ENCODE measurements around the gene PCDH12.

The PCDH12 gene

DNA sequence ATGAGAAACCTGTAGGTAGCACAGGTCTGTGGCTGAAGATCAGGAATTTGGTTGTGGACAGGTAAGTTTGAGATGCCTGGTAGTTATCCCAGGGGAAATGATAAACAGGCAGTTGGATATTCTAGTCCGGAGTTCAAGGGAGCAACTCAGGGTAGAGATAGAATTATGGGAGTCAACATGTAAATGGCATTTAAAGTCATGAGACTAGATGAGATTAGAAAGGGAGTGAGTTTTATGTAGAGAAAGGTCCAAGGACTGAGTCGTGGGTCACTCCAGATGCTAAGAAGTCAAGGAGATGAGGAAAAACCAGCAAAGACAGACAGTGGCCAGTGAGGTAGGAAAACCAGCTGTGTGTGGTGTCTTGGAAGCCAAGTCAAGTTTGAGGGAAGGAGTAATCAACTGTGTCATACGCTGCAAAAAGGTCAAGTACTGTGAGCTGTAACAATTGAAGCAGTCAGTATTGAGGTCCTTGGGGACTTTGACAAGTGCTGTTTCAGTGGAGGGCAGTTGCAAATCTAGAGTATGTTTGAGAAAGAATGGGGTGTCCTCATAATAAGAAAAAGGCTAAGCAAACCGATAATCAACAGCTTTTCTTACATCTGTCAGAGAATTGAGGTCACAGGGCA lies 36.6 kb upstream of the PCDH12 start:
- TF ChIP-seq TAF1 (IDR thresholded peaks at IDR 0.05; ENCODE audit: borderline replicate concordance, insufficient read depth, low read length): no peak
- TF ChIP-seq, protein P1, sequence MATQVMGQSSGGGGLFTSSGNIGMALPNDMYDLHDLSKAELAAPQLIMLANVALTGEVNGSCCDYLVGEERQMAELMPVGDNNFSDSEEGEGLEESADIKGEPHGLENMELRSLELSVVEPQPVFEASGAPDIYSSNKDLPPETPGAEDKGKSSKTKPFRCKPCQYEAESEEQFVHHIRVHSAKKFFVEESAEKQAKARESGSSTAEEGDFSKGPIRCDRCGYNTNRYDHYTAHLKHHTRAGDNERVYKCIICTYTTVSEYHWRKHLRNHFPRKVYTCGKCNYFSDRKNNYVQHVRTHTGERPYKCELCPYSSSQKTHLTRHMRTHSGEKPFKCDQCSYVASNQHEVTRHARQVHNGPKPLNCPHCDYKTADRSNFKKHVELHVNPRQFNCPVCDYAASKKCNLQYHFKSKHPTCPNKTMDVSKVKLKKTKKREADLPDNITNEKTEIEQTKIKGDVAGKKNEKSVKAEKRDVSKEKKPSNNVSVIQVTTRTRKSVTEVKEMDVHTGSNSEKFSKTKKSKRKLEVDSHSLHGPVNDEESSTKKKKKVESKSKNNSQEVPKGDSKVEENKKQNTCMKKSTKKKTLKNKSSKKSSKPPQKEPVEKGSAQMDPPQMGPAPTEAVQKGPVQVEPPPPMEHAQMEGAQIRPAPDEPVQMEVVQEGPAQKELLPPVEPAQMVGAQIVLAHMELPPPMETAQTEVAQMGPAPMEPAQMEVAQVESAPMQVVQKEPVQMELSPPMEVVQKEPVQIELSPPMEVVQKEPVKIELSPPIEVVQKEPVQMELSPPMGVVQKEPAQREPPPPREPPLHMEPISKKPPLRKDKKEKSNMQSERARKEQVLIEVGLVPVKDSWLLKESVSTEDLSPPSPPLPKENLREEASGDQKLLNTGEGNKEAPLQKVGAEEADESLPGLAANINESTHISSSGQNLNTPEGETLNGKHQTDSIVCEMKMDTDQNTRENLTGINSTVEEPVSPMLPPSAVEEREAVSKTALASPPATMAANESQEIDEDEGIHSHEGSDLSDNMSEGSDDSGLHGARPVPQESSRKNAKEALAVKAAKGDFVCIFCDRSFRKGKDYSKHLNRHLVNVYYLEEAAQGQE (IDR thresholded peaks at IDR 0.05; ENCODE audit: insufficient read depth in 1 of 2, low read depth in 2 of 2, low read length in 2 of 2): no peak
- no peak for TF ChIP-seq SIN3A (IDR thresholded peaks at IDR 0.05; ENCODE audit: borderline replicate concordance, insufficient read depth, low read length)
- no peak for TF ChIP-seq FOXP2 (optimal IDR thresholded peaks at IDR 0.05; ENCODE audit: borderline replicate concordance, extremely low read depth, extremely low read length, insufficient read depth)
- no peak for TF ChIP-seq POLR2AphosphoS5 (IDR thresholded peaks at IDR 0.05; ENCODE audit: low read depth, low read length)

DNA sequence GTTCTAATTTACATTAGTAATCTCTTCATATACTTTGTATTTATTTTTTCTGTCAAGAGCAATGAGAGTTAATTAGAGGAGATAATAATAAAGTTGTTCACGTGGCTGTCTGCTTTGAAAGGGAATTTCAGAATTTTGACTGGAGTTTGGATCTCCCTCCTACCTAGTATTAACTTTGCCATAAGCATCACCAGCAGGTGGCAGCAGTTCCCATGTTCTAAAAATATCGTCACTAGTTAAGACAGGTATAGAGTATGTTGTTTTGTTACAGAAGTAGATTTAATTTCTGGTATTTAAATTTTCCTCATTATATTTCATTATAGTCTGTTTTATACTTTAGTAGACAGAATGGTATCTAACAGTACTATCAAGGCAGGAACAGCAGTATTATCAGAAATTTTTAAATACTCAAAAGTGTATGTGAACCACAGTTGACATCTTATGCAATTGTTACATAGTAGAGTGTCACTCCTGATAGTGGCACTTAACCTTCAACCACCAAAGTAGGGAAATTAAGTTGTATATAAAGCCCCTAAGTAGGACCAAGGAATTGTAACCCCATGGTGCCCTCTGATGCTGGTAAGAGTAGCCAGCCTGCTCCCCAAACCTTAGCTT lies 34.5 kb upstream of the PCDH12 start:
- TF ChIP-seq FOXP2 (optimal IDR thresholded peaks at IDR 0.05; ENCODE audit: borderline replicate concordance, extremely low read depth, extremely low read length, insufficient read depth): no peak

DNA sequence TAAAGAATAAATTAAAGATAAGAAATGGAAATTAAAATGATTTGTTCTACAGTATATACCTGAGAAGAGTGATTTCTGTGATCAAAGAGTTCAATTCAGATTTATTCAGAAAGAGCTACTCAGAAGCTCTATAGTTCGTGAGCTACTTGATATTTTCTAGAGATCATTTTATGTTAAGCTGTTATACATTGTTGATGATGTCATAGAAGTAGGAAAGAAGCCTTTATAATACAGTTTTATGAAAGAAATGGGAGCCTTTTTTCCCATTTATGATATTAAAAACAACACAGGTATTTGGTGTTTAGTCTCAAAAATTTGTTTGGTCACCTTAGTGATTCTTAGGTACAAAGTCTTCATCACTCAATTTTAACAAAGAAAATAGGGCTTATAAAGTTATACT lies 31.7 kb upstream of the PCDH12 start:
- TF ChIP-seq TAF1 (IDR thresholded peaks at IDR 0.05; ENCODE audit: borderline replicate concordance, insufficient read depth, low read length) (no peak), POLR2AphosphoS5 (IDR thresholded peaks at IDR 0.05; ENCODE audit: low read depth, low read length) (no peak), SIN3A (IDR thresholded peaks at IDR 0.05; ENCODE audit: borderline replicate concordance, insufficient read depth, low read length) (no peak), FOXP2 (optimal IDR thresholded peaks at IDR 0.05; ENCODE audit: borderline replicate concordance, extremely low read depth, extremely low read length, insufficient read depth) (no peak)
- TF ChIP-seq, protein P1 (IDR thresholded peaks at IDR 0.05; ENCODE audit: insufficient read depth in 1 of 2, low read depth in 2 of 2, low read length in 2 of 2): no peak

DNA sequence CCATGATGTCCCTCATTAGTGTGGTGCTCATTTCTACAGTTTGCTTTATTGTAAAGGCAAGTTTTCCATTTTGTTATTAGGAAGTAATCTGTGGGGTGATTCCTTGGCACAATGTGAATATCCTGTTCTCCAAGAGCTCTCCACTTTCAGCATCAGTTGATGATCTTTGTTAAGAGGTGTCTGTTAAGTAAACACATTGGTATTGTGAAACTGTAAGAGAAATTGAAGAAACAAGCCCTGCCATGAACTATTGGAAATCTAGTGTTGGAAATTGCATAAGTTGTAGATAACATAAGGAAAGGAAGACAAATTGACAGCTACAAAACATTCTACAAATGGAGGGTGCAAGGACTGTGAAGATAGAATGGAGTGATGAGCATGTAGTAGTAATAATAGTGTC lies 28.1 kb upstream of the PCDH12 start:
- TF ChIP-seq POLR2AphosphoS5 (IDR thresholded peaks at IDR 0.05; ENCODE audit: low read depth, low read length) (no peak), FOXP2 (optimal IDR thresholded peaks at IDR 0.05; ENCODE audit: borderline replicate concordance, extremely low read depth, extremely low read length, insufficient read depth) (no peak)
- TF ChIP-seq, protein P1 (IDR thresholded peaks at IDR 0.05; ENCODE audit: insufficient read depth in 1 of 2, low read depth in 2 of 2, low read length in 2 of 2): no peak

DNA sequence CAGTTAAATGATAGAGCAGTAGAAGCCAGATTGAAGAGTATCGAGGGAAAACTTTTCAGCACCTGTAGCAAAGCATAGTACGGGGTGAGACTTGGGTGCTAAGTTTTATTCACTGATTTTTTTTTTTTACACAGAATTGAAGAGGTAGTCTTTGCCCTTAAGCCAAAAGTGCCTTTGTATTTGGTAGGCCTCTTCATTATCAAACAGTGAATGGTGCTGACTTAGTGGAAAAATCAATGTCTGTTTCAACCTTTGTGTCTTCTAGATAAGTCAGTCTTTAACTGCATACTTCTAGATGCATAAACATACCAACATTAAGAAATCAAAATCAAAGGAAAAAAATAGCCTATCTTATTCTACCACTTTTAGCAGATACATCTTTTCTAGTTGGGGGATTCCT lies 24.6 kb upstream of the PCDH12 start:
- TF ChIP-seq FOXP2 (optimal IDR thresholded peaks at IDR 0.05; ENCODE audit: borderline replicate concordance, extremely low read depth, extremely low read length, insufficient read depth) (no peak), POLR2AphosphoS5 (IDR thresholded peaks at IDR 0.05; ENCODE audit: low read depth, low read length) (no peak), TAF1 (IDR thresholded peaks at IDR 0.05; ENCODE audit: borderline replicate concordance, insufficient read depth, low read length) (no peak), SIN3A (IDR thresholded peaks at IDR 0.05; ENCODE audit: borderline replicate concordance, insufficient read depth, low read length) (no peak)
- TF ChIP-seq, protein P1 (IDR thresholded peaks at IDR 0.05; ENCODE audit: insufficient read depth in 1 of 2, low read depth in 2 of 2, low read length in 2 of 2): no peak
